Activated T-cell treated with anti-CD3 and anti-CD28 coated beads, Interleukin-2, amount 50 U/mL, for 72 hours (primary cell): Measurements from ENCODE around the gene NAT14. TPM values are rescaled to one million over a fixed set of nuclear protein-coding genes. Genes with fewer than 3 reads are reported as not detected.

Experiments used
- total RNA-seq, 2 donors: library from RNA; stranded (reverse); gene quantifications; one replicate each; pipeline ENCODE4 v1.2.3, GENCODE V29; 2022

NAT14 gene
- total RNA-seq, 2 donors from 2014 or later = 19.2 to 20.5 TPM

Other genes with a start within 250 kb of the NAT14 start
- gene PPP6R1, start 226.2 kb upstream of the NAT14 start, total RNA-seq = 100 to 1,000 TPM; 177 to 202 TPM
- gene HSPBP1, start 205.1 kb upstream of the NAT14 start, total RNA-seq = 10 to 100 TPM; 23.9 to 31.1 TPM
- gene BRSK1, start 201.2 kb upstream of the NAT14 start, total RNA-seq = 10 to 100 TPM; 13.0 to 19.6 TPM
- gene TMEM150B, start 159.8 kb upstream of the NAT14 start, total RNA-seq = not detected
- gene KMT5C, start 145.3 kb upstream of the NAT14 start, total RNA-seq = 10 to 100 TPM; 29.2 to 31.3 TPM
- 1 to 10 TPM; 3.1 to 7.4 TPM for gene COX6B2, start 130.5 kb upstream of the NAT14 start, total RNA-seq
- gene GARIN5B, start 121.9 kb upstream of the NAT14 start, total RNA-seq = under 1 TPM in 1 of 2 donors, not detected in 1; 0.07 TPM
- gene IL11, start 114.7 kb upstream of the NAT14 start, total RNA-seq = 1 to 10 TPM; 4.0 to 5.4 TPM
- gene TMEM190, start 108.4 kb upstream of the NAT14 start, total RNA-seq = not detected
- 10 to 100 TPM in 1 of 2 donors, 1 to 10 TPM in 1; 7.5 to 11.7 TPM for gene TMEM238, start 100.9 kb upstream of the NAT14 start, total RNA-seq
- 1,000 to 10,000 TPM; 3,217 to 3,413 TPM for gene RPL28, start 99.3 kb upstream of the NAT14 start, total RNA-seq
- 100 to 1,000 TPM; 192 to 223 TPM for gene UBE2S, start 77.4 kb upstream of the NAT14 start, total RNA-seq
- under 1 TPM in 1 of 2 donors, not detected in 1; 0.17 TPM for gene SHISA7, start 41.9 kb upstream of the NAT14 start, total RNA-seq
- gene ISOC2, start 23.5 kb upstream of the NAT14 start, total RNA-seq = 10 to 100 TPM; 19.5 to 20.3 TPM
- gene C19orf85, start 20.4 kb upstream of the NAT14 start, total RNA-seq = not detected
- gene ZNF628, start 8.6 kb upstream of the NAT14 start, total RNA-seq = 1 to 10 TPM; 7.9 to 9.0 TPM
- 1 to 10 TPM; 1.2 to 1.7 TPM for gene SSC5D, start 3.2 kb downstream of the NAT14 start, total RNA-seq
- gene SBK2, start 51.9 kb downstream of the NAT14 start, total RNA-seq = not detected
- gene SBK3, start 60.4 kb downstream of the NAT14 start, total RNA-seq = not detected
- 1 to 10 TPM; 9.3 to 9.4 TPM for gene ZNF579, start 95.7 kb downstream of the NAT14 start, total RNA-seq
- 10 to 100 TPM; 16.2 to 17.3 TPM for gene FIZ1, start 114.3 kb downstream of the NAT14 start, total RNA-seq
- gene ZNF524, start 115.1 kb downstream of the NAT14 start, total RNA-seq = 10 to 100 TPM; 26.2 to 32.3 TPM
- gene ZNF865, start 120.5 kb downstream of the NAT14 start, total RNA-seq = 10 to 100 TPM; 12.9 to 13.2 TPM
- 1 to 10 TPM; 4.3 to 6.9 TPM for gene ZNF784, start 139.4 kb downstream of the NAT14 start, total RNA-seq
- gene ZNF580, start 155.8 kb downstream of the NAT14 start, total RNA-seq = 10 to 100 TPM; 46.1 to 47.8 TPM
- 10 to 100 TPM; 43.1 to 50.7 TPM for gene ZNF581, start 158.5 kb downstream of the NAT14 start, total RNA-seq
- 10 to 100 TPM; 13.8 to 21.7 TPM for gene CCDC106, start 163.0 kb downstream of the NAT14 start, total RNA-seq
- gene U2AF2, start 169.8 kb downstream of the NAT14 start, total RNA-seq = 100 to 1,000 TPM; 128 to 137 TPM
- gene EPN1, start 190.0 kb downstream of the NAT14 start, total RNA-seq = 10 to 100 TPM; 33.8 to 40.5 TPM